Prostate gland (tissue), 2 donors: ENCODE results near the gene RPS14.

Experiments used
- POLR2A ChIP-seq: fragments of 450-650 bp; IDR thresholded peaks from one replicate; pipeline ENCODE4 v1.6.1; 2016; ENCODE audit warnings: antibody characterized with exemption, mild to moderate bottlenecking
- POLR2AphosphoS5 ChIP-seq: sonication (generic); formaldehyde crosslinking; IDR thresholded peaks from one replicate; pipeline ENCODE4 v1.6.1; 2017; ENCODE audit warnings: antibody characterized with exemption
- TF ChIP-seq, protein P1 (sequence below), 4 experiments: fragments of 200-600 bp in 2 of 4; fragments of 450-650 bp in 2 of 4; sonication (generic) in 2 of 4; IDR thresholded peaks; 1 replicate in 3 of 4; 2 replicates in 1 of 4; pipeline ENCODE4 v1.5.1; 2016 to 2019; ENCODE audit warnings: antibody characterized with exemption in 4 of 4, mild to moderate bottlenecking in 2 of 4, moderate library complexity in 2 of 4

DNA sequence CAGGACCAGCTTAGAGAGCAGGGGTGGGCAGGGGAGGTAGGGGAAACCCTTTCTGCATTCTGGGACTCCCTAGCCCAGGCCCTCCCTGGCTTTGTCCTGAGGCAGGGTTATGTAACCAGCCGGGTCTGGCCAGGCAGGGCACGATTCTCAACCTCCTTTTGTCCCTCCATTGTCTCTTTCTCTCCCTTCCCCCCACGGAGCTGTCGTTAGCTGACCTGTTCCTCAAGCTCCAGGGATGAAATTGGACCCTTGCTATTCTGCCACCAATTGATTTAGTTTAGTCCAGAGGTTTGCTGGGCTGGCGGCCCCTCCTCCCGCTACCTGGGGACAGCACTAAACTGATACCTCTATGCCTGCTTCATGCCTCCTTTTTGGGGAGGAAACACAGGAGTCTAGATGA lies 49.0 kb upstream of the RPS14 start:
- TF ChIP-seq, protein P1, sequence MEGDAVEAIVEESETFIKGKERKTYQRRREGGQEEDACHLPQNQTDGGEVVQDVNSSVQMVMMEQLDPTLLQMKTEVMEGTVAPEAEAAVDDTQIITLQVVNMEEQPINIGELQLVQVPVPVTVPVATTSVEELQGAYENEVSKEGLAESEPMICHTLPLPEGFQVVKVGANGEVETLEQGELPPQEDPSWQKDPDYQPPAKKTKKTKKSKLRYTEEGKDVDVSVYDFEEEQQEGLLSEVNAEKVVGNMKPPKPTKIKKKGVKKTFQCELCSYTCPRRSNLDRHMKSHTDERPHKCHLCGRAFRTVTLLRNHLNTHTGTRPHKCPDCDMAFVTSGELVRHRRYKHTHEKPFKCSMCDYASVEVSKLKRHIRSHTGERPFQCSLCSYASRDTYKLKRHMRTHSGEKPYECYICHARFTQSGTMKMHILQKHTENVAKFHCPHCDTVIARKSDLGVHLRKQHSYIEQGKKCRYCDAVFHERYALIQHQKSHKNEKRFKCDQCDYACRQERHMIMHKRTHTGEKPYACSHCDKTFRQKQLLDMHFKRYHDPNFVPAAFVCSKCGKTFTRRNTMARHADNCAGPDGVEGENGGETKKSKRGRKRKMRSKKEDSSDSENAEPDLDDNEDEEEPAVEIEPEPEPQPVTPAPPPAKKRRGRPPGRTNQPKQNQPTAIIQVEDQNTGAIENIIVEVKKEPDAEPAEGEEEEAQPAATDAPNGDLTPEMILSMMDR (IDR thresholded peaks at IDR 0.05) = no peak
- TF ChIP-seq POLR2A = no peak
- no peak for TF ChIP-seq POLR2AphosphoS5
